Panc1 (cell line): ENCODE data around the gene GALNTL6. TPM values are rescaled to one million over a fixed set of nuclear protein-coding genes. Genes with fewer than 3 reads are reported as not detected.

Source experiments
- ATAC-seq: fragments of 200-7000 bp; cut with Tn5 transposase; 2 replicates; pipeline ENCODE4 v1.9.1; 2020; ENCODE audit warnings: mild to moderate bottlenecking, moderate library complexity
- BruUV-seq: library from RNA; stranded (reverse); fragments of 400-500 nt; replicated peaks from 2 replicates; lab custom pipeline; 2021; lab: Mats Ljungman, UMichigan
- CTCF ChIA-PET: fragments of 300-600 bp; sonication (Branson Sonifier 250); formaldehyde crosslinking; loops from one replicate; lab custom pipeline; 2022; ENCODE audit warnings: antibody characterized with exemption; lab: Charles Lee
- POLR2A ChIA-PET: fragments of 300-600 bp; sonication (Branson Sonifier 250); formaldehyde crosslinking; loops from one replicate; lab custom pipeline; 2022; ENCODE audit warnings: antibody characterized with exemption; lab: Charles Lee
- DNase-seq: peaks from one replicate; pipeline ENCODE4 v3.0.0-alpha.2; 2010; ENCODE audit warnings: low read depth, low spot score
- H3K27ac ChIP-seq: 2 replicates; pipeline ENCODE4 v1.5.1; 2011; ENCODE audit warnings: mild to moderate bottlenecking, low read length, inconsistent platforms
- H3K27me3 ChIP-seq: fragments of 200-500 bp; sonication (Bioruptor generic); 2 replicates; pipeline ENCODE4 v1.6.0; 2014; ENCODE audit warnings: low read length, inconsistent platforms; ENCODE audit not compliant: control insufficient read depth, insufficient read depth
- H3K36me3 ChIP-seq: fragments of 200-500 bp; sonication (Bioruptor generic); 2 replicates; pipeline ENCODE4 v1.5.1; 2014; ENCODE audit warnings: inconsistent platforms, mild to moderate bottlenecking, low read length, moderate library complexity; ENCODE audit not compliant: control insufficient read depth, insufficient read depth
- H3K4me1 ChIP-seq: 2 replicates; pipeline ENCODE4 v1.5.1; 2011; ENCODE audit warnings: inconsistent platforms, mild to moderate bottlenecking, low read length, moderate library complexity; ENCODE audit not compliant: control insufficient read depth, insufficient read depth
- H3K4me3 ChIP-seq, 2 experiments: 2 replicates each; pipeline ENCODE4 v1.5.1; 2011 to 2012; ENCODE audit warnings: low read depth in 2 of 2, low read length in 2 of 2, mild to moderate bottlenecking in 2 of 2, inconsistent platforms in 1 of 2, moderate library complexity in 1 of 2
- H3K9me3 ChIP-seq: fragments of 200-500 bp; sonication (Bioruptor generic); 2 replicates; pipeline ENCODE4 v1.5.1; 2014; ENCODE audit warnings: low read depth, mild to moderate bottlenecking, inconsistent platforms, low read length, moderate library complexity; ENCODE audit not compliant: control insufficient read depth, insufficient read depth
- POLR2AphosphoS5 ChIP-seq: IDR thresholded peaks from 2 replicates; pipeline ENCODE4 v1.6.1; 2012; ENCODE audit warnings: mild to moderate bottlenecking, low read depth, low read length, moderate library complexity
- SIN3A ChIP-seq: IDR thresholded peaks from 2 replicates; pipeline ENCODE4 v1.6.1; 2012; ENCODE audit warnings: low read depth, mild to moderate bottlenecking, low read length, moderate library complexity, borderline replicate concordance; ENCODE audit not compliant: insufficient read depth
- TCF7L2 ChIP-seq: IDR thresholded peaks from 2 replicates; pipeline ENCODE4 v1.6.1; 2011; ENCODE audit warnings: mild to moderate bottlenecking, low read depth, low read length, inconsistent platforms
- in situ Hi-C: cut with HindIII; loops from 2 replicates; pipeline ENCODE4 v1.10.0; 2016; ENCODE audit warnings: low sequenced_read_pairs, low pct_unique_long_range_greater_than_20kb
- intact Hi-C: fragments of 100-400 bp; cut with micrococcal nuclease; formaldehyde crosslinking; loops from one replicate; pipeline ENCODE4 v1.10.0; 2022; ENCODE audit not compliant: unreplicated experiment
- total RNA-seq: library from RNA; stranded (reverse); gene quantifications from one replicate; pipeline ENCODE4 v1.2.1, GENCODE V29; 2021; ENCODE audit not compliant: unreplicated experiment
- TF ChIP-seq, protein P1 (sequence below): fragments of 450-650 bp; IDR thresholded peaks from 2 replicates; pipeline ENCODE4 v1.5.1; 2017; ENCODE audit warnings: mild to moderate bottlenecking
- TF ChIP-seq, protein P2 (sequence below), 2 experiments: IDR thresholded peaks; 2 replicates each; pipeline ENCODE4 v1.6.1; 2011 to 2012; ENCODE audit warnings: low read depth in 2 of 2, control low read depth in 1 of 2, low read length in 1 of 2, mild to moderate bottlenecking in 1 of 2, moderate library complexity in 1 of 2; ENCODE audit not compliant: insufficient read depth in 1 of 2

Gene GALNTL6
- total RNA-seq, 1 experiment from 2014 or later, result not detected

GRCh38 chr4:172865103-172865502 is 1051.9 kb downstream of the GALNTL6 start:
- Histone ChIP-seq H3K4me1 (no peaks in the 10 kb centered on the region), H3K36me3 (no peaks in the 10 kb centered on the region), H3K9me3 (no peaks in the 10 kb centered on the region), H3K4me3 (no peak overlapping the region), H3K27ac (no peak overlapping the region), H3K27me3 (no peaks in the 10 kb centered on the region; the same call in 1 of the 2 replicates)
- CTCF ChIA-PET, result no interaction called here
- in situ Hi-C loops (no loop called here), intact Hi-C loops (no loop called here)
- BruUV-seq, result no TSS peak
- POLR2A ChIA-PET, result no interaction called here
- DNase-seq, result no peak
- ATAC-seq, result no peak
- TF ChIP-seq TCF7L2 (no peak), SIN3A (no peak), POLR2AphosphoS5 (no peak)
- TF ChIP-seq, protein P1, sequence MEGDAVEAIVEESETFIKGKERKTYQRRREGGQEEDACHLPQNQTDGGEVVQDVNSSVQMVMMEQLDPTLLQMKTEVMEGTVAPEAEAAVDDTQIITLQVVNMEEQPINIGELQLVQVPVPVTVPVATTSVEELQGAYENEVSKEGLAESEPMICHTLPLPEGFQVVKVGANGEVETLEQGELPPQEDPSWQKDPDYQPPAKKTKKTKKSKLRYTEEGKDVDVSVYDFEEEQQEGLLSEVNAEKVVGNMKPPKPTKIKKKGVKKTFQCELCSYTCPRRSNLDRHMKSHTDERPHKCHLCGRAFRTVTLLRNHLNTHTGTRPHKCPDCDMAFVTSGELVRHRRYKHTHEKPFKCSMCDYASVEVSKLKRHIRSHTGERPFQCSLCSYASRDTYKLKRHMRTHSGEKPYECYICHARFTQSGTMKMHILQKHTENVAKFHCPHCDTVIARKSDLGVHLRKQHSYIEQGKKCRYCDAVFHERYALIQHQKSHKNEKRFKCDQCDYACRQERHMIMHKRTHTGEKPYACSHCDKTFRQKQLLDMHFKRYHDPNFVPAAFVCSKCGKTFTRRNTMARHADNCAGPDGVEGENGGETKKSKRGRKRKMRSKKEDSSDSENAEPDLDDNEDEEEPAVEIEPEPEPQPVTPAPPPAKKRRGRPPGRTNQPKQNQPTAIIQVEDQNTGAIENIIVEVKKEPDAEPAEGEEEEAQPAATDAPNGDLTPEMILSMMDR, result no peak
- TF ChIP-seq, protein P2, sequence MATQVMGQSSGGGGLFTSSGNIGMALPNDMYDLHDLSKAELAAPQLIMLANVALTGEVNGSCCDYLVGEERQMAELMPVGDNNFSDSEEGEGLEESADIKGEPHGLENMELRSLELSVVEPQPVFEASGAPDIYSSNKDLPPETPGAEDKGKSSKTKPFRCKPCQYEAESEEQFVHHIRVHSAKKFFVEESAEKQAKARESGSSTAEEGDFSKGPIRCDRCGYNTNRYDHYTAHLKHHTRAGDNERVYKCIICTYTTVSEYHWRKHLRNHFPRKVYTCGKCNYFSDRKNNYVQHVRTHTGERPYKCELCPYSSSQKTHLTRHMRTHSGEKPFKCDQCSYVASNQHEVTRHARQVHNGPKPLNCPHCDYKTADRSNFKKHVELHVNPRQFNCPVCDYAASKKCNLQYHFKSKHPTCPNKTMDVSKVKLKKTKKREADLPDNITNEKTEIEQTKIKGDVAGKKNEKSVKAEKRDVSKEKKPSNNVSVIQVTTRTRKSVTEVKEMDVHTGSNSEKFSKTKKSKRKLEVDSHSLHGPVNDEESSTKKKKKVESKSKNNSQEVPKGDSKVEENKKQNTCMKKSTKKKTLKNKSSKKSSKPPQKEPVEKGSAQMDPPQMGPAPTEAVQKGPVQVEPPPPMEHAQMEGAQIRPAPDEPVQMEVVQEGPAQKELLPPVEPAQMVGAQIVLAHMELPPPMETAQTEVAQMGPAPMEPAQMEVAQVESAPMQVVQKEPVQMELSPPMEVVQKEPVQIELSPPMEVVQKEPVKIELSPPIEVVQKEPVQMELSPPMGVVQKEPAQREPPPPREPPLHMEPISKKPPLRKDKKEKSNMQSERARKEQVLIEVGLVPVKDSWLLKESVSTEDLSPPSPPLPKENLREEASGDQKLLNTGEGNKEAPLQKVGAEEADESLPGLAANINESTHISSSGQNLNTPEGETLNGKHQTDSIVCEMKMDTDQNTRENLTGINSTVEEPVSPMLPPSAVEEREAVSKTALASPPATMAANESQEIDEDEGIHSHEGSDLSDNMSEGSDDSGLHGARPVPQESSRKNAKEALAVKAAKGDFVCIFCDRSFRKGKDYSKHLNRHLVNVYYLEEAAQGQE (IDR thresholded peaks at IDR 0.05; ENCODE audit: insufficient read depth in 1 of 2, low read depth in 2 of 2, low read length in 1 of 2), result no peak

DNA sequence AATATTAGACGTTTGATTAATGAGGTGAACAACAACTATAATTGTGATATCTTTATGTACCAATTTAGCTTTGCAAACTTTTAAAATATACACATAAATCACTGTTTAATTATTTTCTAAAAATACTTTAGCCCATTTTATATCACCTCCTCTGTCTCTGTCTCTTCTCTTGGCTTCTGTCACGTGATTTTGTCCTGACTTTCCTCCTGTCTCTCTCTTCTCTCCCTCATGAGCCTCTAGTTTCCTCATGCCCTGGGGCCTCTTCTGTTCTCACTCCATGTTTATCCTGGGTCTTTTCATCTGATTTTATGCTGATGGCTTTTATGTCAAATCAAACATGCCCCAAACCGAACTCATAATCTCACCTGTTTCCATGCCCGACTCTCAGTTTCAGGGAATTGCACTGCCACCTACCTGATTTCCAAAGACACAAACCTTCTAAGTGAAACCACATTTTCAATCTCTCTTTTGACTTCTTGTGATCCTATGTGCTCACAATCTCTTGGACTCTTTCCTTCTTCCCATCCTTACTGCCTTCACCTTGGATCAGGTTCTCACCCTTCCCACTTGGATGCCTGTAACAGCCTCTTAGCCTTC is 1052.4 kb downstream of the GALNTL6 start:
- ChIA-PET POLR2A (no interaction called here), CTCF (no interaction called here)
- DNase-seq (no peak), ATAC-seq (no peak)
- Histone ChIP-seq H3K36me3 (no peaks in the 10 kb centered on the region), H3K27me3 (no peaks in the 10 kb centered on the region; the same call in 1 of the 2 replicates), H3K27ac (no peak overlapping the region), H3K4me1 (no peaks in the 10 kb centered on the region), H3K4me3 (no peak overlapping the region), H3K9me3 (no peaks in the 10 kb centered on the region)
- TF ChIP-seq, protein P2 (IDR thresholded peaks at IDR 0.05; ENCODE audit: insufficient read depth in 1 of 2, low read depth in 2 of 2, low read length in 1 of 2), result no peak
- TF ChIP-seq POLR2AphosphoS5, result no peak
- TF ChIP-seq, protein P1, result no peak
- no peak for TF ChIP-seq TCF7L2
- TF ChIP-seq SIN3A, result no peak
- intact Hi-C loops, result no loop called here
- in situ Hi-C loops, result no loop called here
- no TSS peak for BruUV-seq
